ENCODE data around the gene NEK5. TPM values are rescaled to one million over a fixed set of nuclear protein-coding genes. Genes with fewer than 3 reads are reported as not detected.
"Not testable (repeated sequence)": the region's sequence is repeated elsewhere in the genome, so short reads cannot be mapped to it uniquely, and the experiment has no call there.

Gene NEK5
- total RNA-seq, 2 experiments from 2014 or later = 0.22 TPM; not detected in 1

DNA sequence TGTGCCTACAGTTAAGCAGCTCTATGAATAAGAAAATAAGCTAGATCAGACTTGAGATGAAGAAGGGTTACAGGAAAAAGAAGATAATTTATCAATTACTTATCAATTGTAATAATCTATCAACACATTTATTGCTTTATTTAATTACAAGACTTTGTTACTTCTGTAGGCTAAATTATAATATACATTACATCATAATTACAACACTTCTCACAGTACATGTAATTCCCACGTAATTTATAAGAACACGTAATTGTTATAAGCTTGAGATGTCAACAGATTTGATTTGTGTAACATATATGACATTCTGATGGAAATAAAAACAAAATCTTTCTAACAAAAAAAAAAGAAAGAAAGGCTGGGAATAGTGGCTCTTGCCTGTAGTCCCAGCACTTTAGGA lies 36.8 kb downstream of the NEK5 start:
- no peaks in the 10 kb centered on the region for H3K36me3 ChIP-seq (ENCODE audit: insufficient read depth, low read length)
- no peak for DNase-seq (ENCODE audit: low spot score)
- no peak overlapping the region for H3K4me3 ChIP-seq (ENCODE audit: low read depth, low read length, poor library complexity, severe bottlenecking)
- H3K79me2 ChIP-seq (ENCODE audit: insufficient read depth, low read depth, low read length) = no peaks in the 10 kb centered on the region
- no peaks in the 10 kb centered on the region for H4K20me1 ChIP-seq (ENCODE audit: insufficient read depth, low read length)
- H3K9me3 ChIP-seq (ENCODE audit: low read length) = no peaks in the 10 kb centered on the region
- no peaks in the 10 kb centered on the region for H3K9me2 ChIP-seq (ENCODE audit: insufficient read depth, low read length)
- BruUV-seq (replicated peaks) = no TSS peak
- intact Hi-C loops (cut with micrococcal nuclease; ENCODE audit: unreplicated experiment) = no loop called here
- no peaks in the 10 kb centered on the region for H3K4me1 ChIP-seq (ENCODE audit: insufficient read depth, low read length, poor library complexity, severe bottlenecking)
- H3K27ac ChIP-seq (ENCODE audit: low read depth, low read length, poor library complexity, severe bottlenecking) = no peak overlapping the region
- TF ChIP-seq, protein P1, sequence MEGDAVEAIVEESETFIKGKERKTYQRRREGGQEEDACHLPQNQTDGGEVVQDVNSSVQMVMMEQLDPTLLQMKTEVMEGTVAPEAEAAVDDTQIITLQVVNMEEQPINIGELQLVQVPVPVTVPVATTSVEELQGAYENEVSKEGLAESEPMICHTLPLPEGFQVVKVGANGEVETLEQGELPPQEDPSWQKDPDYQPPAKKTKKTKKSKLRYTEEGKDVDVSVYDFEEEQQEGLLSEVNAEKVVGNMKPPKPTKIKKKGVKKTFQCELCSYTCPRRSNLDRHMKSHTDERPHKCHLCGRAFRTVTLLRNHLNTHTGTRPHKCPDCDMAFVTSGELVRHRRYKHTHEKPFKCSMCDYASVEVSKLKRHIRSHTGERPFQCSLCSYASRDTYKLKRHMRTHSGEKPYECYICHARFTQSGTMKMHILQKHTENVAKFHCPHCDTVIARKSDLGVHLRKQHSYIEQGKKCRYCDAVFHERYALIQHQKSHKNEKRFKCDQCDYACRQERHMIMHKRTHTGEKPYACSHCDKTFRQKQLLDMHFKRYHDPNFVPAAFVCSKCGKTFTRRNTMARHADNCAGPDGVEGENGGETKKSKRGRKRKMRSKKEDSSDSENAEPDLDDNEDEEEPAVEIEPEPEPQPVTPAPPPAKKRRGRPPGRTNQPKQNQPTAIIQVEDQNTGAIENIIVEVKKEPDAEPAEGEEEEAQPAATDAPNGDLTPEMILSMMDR (conservative IDR thresholded peaks at IDR 0.05; ENCODE audit: low read length) = no peak
- TF ChIP-seq EZH2phosphoT487 (IDR thresholded peaks at IDR 0.05; ENCODE audit: borderline replicate concordance, low read depth, low read length) = no peak
- no peak overlapping the region for H3K4me2 ChIP-seq (ENCODE audit: low read length)
- ChIA-PET POLR2A (interaction anchor here (1.0 to 1.6 kb wide), 2 partner anchors 10 to 88 kb away, joined by 3 to 4 read pairs; no protein-coding TSS in a partner anchor), CTCF (ENCODE audit: unreplicated experiment) (no interaction called here)
- H2AFZ ChIP-seq (ENCODE audit: low read length) = no peak overlapping the region

DNA sequence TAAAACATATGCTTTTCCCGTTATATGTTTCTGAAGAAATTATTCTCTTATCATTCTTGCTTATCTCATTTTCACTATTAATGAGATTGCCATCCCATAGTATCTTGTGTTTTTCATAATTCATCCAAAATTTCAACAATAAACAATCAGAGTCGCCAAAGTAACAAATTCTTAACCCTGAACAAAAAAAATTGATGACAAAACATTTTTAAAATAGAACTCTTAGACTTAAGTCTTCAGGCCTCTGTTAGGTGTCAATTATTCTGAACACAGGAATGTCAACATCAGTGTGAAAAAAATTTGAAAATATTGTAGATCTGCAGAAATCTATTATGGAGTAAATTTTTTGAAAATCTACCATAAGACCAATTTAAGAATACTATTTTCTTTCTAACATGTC lies 37.4 kb downstream of the NEK5 start:
- CTCF ChIA-PET (ENCODE audit: unreplicated experiment) = no interaction called here
- H3K4me1 ChIP-seq (ENCODE audit: insufficient read depth, low read length, poor library complexity, severe bottlenecking) = no peaks in the 10 kb centered on the region
- no peak overlapping the region for H3K4me3 ChIP-seq (ENCODE audit: low read depth, low read length, poor library complexity, severe bottlenecking)
- H3K9me2 ChIP-seq (ENCODE audit: insufficient read depth, low read length) = no peaks in the 10 kb centered on the region
- no peak overlapping the region for H3K27ac ChIP-seq (ENCODE audit: low read depth, low read length, poor library complexity, severe bottlenecking)
- H3K4me2 ChIP-seq (ENCODE audit: low read length) = no peak overlapping the region
- POLR2A ChIA-PET = interaction anchor here (1.0 to 1.6 kb wide), 2 partner anchors 11 to 87 kb away, joined by 3 to 4 read pairs; no protein-coding TSS in a partner anchor
- DNase-seq (ENCODE audit: low spot score) = no peak
- H3K79me2 ChIP-seq (ENCODE audit: insufficient read depth, low read depth, low read length) = no peaks in the 10 kb centered on the region
- H3K9me3 ChIP-seq (ENCODE audit: low read length) = no peaks in the 10 kb centered on the region
- intact Hi-C loops (cut with micrococcal nuclease; ENCODE audit: unreplicated experiment) = no loop called here
- no TSS peak for BruUV-seq (replicated peaks)
- no peaks in the 10 kb centered on the region for H4K20me1 ChIP-seq (ENCODE audit: insufficient read depth, low read length)
- no peaks in the 10 kb centered on the region for H3K36me3 ChIP-seq (ENCODE audit: insufficient read depth, low read length)
- H2AFZ ChIP-seq (ENCODE audit: low read length) = no peak overlapping the region
- no peak for TF ChIP-seq EZH2phosphoT487 (IDR thresholded peaks at IDR 0.05; ENCODE audit: borderline replicate concordance, low read depth, low read length)
- TF ChIP-seq, protein P1 (conservative IDR thresholded peaks at IDR 0.05; ENCODE audit: low read length) = no peak

DNA sequence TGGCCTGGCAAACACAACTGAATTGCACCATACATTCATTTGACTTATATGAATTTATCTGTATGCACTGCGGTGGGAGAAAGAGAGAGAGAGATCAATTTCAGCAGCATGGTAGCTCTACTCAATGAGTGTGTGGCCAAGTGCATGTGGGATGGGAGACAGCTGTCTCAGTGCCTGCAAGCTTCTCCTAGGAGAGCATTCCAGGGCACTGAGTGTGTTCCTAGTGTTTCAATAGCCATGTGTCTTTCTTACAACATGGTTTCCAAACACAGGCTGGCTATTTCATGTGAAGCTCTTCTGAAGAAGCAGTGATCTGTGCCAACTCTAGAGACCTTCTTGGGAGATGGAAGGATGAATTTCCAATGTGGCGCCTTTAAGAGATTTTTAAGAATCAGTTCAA lies 43.5 kb downstream of the NEK5 start:
- no peak for TF ChIP-seq EZH2phosphoT487 (IDR thresholded peaks at IDR 0.05; ENCODE audit: borderline replicate concordance, low read depth, low read length)
- TF ChIP-seq, protein P1 (conservative IDR thresholded peaks at IDR 0.05; ENCODE audit: low read length) = no peak
- BruUV-seq (replicated peaks) = no TSS peak
- Histone ChIP-seq H3K27ac (ENCODE audit: low read depth, low read length, poor library complexity, severe bottlenecking) (no peak overlapping the region), H3K79me2 (ENCODE audit: insufficient read depth, low read depth, low read length) (no peaks in the 10 kb centered on the region), H3K9me3 (ENCODE audit: low read length) (no peaks in the 10 kb centered on the region), H3K4me2 (ENCODE audit: low read length) (no peak overlapping the region), H2AFZ (ENCODE audit: low read length) (no peak overlapping the region), H3K9me2 (ENCODE audit: insufficient read depth, low read length) (no peaks in the 10 kb centered on the region), H3K4me1 (ENCODE audit: insufficient read depth, low read length, poor library complexity, severe bottlenecking) (no peaks in the 10 kb centered on the region), H4K20me1 (ENCODE audit: insufficient read depth, low read length) (no peaks in the 10 kb centered on the region), H3K36me3 (ENCODE audit: insufficient read depth, low read length) (no peaks in the 10 kb centered on the region), H3K4me3 (ENCODE audit: low read depth, low read length, poor library complexity, severe bottlenecking) (no peak overlapping the region)
- ChIA-PET POLR2A (interaction anchor here (0.9 kb wide), 1 partner anchor 15 kb away, joined by 3 read pairs; no protein-coding TSS in a partner anchor), CTCF (ENCODE audit: unreplicated experiment) (no interaction called here)
- DNase-seq (ENCODE audit: low spot score) = no peak
- intact Hi-C loops (cut with micrococcal nuclease; ENCODE audit: unreplicated experiment) = no loop called here

DNA sequence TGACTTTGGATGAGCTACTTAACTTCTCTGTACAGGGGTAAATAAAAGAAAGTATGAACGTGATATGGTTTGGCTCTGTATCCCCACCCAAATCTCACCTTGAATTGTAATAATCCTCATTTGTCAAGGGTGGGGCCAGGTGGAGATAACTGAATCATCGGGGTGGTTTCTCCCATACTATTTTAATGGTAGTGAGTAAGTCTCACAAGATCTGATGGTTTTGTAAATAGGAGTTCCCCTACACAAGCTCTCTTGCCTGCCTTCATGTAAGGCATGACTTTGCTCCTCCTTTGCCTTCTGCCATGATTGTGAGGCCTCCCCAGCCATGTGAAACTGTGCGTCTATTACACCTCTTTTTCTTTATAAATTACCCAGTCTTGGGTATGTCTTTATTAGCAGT lies 43.9 kb downstream of the NEK5 start:
- H3K4me1 ChIP-seq (ENCODE audit: insufficient read depth, low read length, poor library complexity, severe bottlenecking); H3K4me2 ChIP-seq (ENCODE audit: low read length); POLR2A ChIA-PET; H3K9me3 ChIP-seq (ENCODE audit: low read length); H3K79me2 ChIP-seq (ENCODE audit: insufficient read depth, low read depth, low read length); H4K20me1 ChIP-seq (ENCODE audit: insufficient read depth, low read length); H3K9me2 ChIP-seq (ENCODE audit: insufficient read depth, low read length); H3K27ac ChIP-seq (ENCODE audit: low read depth, low read length, poor library complexity, severe bottlenecking); DNase-seq (ENCODE audit: low spot score); BruUV-seq (replicated peaks); H3K36me3 ChIP-seq (ENCODE audit: insufficient read depth, low read length); H2AFZ ChIP-seq (ENCODE audit: low read length); H3K4me3 ChIP-seq (ENCODE audit: low read depth, low read length, poor library complexity, severe bottlenecking); intact Hi-C loops (cut with micrococcal nuclease; ENCODE audit: unreplicated experiment); CTCF ChIA-PET (ENCODE audit: unreplicated experiment): not testable (repeated sequence)

All from OCI-LY7 (cell line).